Ishikawa (cell line): Measurements from ENCODE around the gene ANGPT4.

Experiments used
- CEBPB ChIP-seq: IDR thresholded peaks from 2 replicates; pipeline ENCODE4 v1.6.1; 2012
- CREB1 ChIP-seq: IDR thresholded peaks from 2 replicates; pipeline ENCODE4 v1.6.1; 2012; ENCODE audit warnings: low read depth
- EGR1 ChIP-seq: IDR thresholded peaks from 2 replicates; pipeline ENCODE4 v1.6.1; 2012
- EP300 ChIP-seq: IDR thresholded peaks from 2 replicates; pipeline ENCODE4 v1.6.1; 2012; ENCODE audit warnings: borderline replicate concordance
- FOXM1 ChIP-seq: IDR thresholded peaks from 2 replicates; pipeline ENCODE4 v1.6.1; 2012; ENCODE audit warnings: low read depth, borderline replicate concordance
- NFIC ChIP-seq: IDR thresholded peaks from 2 replicates; pipeline ENCODE4 v1.6.1; 2012
- RAD21 ChIP-seq: IDR thresholded peaks from 2 replicates; pipeline ENCODE4 v1.6.1; 2012; ENCODE audit warnings: low read depth
- TAF1 ChIP-seq: IDR thresholded peaks from 2 replicates; pipeline ENCODE4 v1.6.1; 2012; ENCODE audit warnings: low read depth, mild to moderate bottlenecking
- TCF12 ChIP-seq: IDR thresholded peaks from 2 replicates; pipeline ENCODE4 v1.6.1; 2012; ENCODE audit warnings: low read depth
- TEAD4 ChIP-seq: IDR thresholded peaks from 2 replicates; pipeline ENCODE4 v1.6.1; 2012
- YY1 ChIP-seq: IDR thresholded peaks from 2 replicates; pipeline ENCODE4 v1.6.1; 2012; ENCODE audit warnings: low read depth
- ZBTB7A ChIP-seq: IDR thresholded peaks from 2 replicates; pipeline ENCODE4 v1.6.1; 2012; ENCODE audit warnings: low read depth
- TF ChIP-seq, protein P1 (sequence below): IDR thresholded peaks from 2 replicates; pipeline ENCODE4 v1.6.1; 2012; ENCODE audit warnings: low read depth, mild to moderate bottlenecking
- TF ChIP-seq, protein P2 (sequence below): IDR thresholded peaks from 2 replicates; pipeline ENCODE4 v1.6.1; 2012
- TF ChIP-seq, protein P3 (sequence below): IDR thresholded peaks from 2 replicates; pipeline ENCODE4 v1.6.1; 2012

The ANGPT4 gene, protein sequence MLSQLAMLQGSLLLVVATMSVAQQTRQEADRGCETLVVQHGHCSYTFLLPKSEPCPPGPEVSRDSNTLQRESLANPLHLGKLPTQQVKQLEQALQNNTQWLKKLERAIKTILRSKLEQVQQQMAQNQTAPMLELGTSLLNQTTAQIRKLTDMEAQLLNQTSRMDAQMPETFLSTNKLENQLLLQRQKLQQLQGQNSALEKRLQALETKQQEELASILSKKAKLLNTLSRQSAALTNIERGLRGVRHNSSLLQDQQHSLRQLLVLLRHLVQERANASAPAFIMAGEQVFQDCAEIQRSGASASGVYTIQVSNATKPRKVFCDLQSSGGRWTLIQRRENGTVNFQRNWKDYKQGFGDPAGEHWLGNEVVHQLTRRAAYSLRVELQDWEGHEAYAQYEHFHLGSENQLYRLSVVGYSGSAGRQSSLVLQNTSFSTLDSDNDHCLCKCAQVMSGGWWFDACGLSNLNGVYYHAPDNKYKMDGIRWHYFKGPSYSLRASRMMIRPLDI

DNA sequence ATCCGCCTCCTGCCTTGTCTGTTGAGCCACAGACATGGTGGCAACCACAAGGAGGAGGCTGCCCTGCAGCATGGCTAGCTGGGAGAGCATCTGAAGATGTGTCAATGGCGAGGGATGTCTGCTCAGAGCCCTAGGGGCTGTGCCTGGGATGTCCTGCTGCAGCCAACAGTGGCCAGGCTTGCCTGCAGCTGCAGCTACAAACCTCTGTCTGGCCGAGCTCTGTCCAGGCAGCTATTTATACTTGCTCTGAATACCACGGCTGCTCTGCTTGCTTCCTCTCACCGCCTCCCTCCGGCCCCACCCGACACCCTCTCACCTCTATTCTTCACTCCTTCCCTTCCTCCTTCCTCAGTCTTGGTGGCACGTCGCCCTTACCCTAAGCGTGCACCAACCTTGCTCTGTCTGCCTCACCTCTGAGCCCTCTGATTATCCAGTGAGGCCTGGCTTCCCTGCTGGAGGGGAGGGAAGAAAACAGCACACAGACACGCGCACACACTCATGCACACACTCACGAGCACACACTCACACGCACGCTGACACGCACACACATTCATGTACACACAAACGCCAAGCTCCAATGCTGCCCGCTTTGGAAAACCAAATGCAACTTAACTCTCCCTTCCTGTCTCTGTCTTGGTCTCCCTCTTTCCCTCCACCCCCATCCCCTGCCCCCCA, at the start of gene ANGPT4:
Gene ANGPT4 (minus strand): TSS at position 210 of the 675 bp plus-strand sequence. CDS start 120 bp downstream, at position 90.
- TF ChIP-seq RAD21 (no peak), EP300 (no peak), FOXM1 (no peak), YY1 (no peak), CREB1 (no peak), ZBTB7A (no peak), TEAD4 (no peak), TAF1 (no peak), EGR1 (no peak), CEBPB (no peak), TCF12 (no peak), NFIC (no peak)
- TF ChIP-seq, protein P1, sequence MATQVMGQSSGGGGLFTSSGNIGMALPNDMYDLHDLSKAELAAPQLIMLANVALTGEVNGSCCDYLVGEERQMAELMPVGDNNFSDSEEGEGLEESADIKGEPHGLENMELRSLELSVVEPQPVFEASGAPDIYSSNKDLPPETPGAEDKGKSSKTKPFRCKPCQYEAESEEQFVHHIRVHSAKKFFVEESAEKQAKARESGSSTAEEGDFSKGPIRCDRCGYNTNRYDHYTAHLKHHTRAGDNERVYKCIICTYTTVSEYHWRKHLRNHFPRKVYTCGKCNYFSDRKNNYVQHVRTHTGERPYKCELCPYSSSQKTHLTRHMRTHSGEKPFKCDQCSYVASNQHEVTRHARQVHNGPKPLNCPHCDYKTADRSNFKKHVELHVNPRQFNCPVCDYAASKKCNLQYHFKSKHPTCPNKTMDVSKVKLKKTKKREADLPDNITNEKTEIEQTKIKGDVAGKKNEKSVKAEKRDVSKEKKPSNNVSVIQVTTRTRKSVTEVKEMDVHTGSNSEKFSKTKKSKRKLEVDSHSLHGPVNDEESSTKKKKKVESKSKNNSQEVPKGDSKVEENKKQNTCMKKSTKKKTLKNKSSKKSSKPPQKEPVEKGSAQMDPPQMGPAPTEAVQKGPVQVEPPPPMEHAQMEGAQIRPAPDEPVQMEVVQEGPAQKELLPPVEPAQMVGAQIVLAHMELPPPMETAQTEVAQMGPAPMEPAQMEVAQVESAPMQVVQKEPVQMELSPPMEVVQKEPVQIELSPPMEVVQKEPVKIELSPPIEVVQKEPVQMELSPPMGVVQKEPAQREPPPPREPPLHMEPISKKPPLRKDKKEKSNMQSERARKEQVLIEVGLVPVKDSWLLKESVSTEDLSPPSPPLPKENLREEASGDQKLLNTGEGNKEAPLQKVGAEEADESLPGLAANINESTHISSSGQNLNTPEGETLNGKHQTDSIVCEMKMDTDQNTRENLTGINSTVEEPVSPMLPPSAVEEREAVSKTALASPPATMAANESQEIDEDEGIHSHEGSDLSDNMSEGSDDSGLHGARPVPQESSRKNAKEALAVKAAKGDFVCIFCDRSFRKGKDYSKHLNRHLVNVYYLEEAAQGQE = no peak
- TF ChIP-seq, protein P2, sequence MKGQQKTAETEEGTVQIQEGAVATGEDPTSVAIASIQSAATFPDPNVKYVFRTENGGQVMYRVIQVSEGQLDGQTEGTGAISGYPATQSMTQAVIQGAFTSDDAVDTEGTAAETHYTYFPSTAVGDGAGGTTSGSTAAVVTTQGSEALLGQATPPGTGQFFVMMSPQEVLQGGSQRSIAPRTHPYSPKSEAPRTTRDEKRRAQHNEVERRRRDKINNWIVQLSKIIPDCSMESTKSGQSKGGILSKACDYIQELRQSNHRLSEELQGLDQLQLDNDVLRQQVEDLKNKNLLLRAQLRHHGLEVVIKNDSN = no peak
- TF ChIP-seq, protein P3, sequence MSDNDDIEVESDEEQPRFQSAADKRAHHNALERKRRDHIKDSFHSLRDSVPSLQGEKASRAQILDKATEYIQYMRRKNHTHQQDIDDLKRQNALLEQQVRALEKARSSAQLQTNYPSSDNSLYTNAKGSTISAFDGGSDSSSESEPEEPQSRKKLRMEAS = no peak

DNA sequence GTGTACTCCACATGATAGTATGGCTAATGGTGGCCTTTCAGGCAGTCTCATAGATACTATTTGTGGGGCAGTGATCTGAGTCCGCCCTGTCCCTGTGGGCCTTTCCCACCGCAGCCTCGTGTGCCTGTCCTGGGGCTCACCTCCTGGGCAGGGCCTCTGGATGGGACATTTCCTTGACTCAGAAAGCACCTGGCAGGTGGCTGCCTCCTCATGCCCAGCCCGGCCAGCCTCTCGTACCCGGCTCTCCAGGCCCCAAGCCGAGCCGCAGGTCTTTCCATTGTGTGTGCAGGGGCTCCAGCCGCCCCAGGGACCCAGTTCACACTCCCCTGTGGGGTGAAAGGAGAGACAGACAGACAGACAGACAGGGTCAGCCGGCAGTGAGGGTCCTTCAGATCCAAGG, 47.7 kb upstream of the ANGPT4 start:
- TF ChIP-seq, protein P1 = no peak
- TF ChIP-seq NFIC = no peak
- no peak for TF ChIP-seq RAD21
- TF ChIP-seq, protein P2 = no peak
- no peak for TF ChIP-seq CEBPB
- TF ChIP-seq TAF1 = no peak
- no peak for TF ChIP-seq TEAD4
- TF ChIP-seq, protein P3 = no peak
- TF ChIP-seq ZBTB7A = no peak
- TF ChIP-seq EP300 = no peak
- no peak for TF ChIP-seq FOXM1
- no peak for TF ChIP-seq CREB1
- no peak for TF ChIP-seq EGR1
- no peak for TF ChIP-seq TCF12
- TF ChIP-seq YY1 = no peak

DNA sequence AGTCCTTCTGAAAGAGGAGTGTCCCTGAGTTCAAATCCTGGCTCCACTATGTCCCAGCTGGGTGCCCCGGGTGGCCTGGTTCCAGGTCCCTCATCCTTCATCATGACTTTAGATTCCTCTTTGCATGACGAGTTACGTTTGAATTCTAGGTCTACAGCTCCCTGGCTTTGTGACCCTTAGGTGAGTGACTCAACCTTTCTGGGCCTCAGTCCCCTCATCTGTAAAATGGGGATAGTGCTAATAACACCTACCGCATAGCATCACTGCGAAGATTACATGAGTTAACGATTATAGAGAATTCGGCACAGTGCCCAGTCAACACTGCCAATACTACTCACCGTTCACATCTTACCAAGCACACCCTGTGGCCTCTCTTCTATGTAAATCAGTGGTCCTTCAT, 46.5 kb upstream of the ANGPT4 start:
- no peak for TF ChIP-seq EGR1
- TF ChIP-seq NFIC = no peak
- no peak for TF ChIP-seq YY1
- TF ChIP-seq, protein P1 = no peak
- no peak for TF ChIP-seq FOXM1
- no peak for TF ChIP-seq CREB1
- no peak for TF ChIP-seq TCF12
- TF ChIP-seq CEBPB = no peak
- no peak for TF ChIP-seq RAD21

DNA sequence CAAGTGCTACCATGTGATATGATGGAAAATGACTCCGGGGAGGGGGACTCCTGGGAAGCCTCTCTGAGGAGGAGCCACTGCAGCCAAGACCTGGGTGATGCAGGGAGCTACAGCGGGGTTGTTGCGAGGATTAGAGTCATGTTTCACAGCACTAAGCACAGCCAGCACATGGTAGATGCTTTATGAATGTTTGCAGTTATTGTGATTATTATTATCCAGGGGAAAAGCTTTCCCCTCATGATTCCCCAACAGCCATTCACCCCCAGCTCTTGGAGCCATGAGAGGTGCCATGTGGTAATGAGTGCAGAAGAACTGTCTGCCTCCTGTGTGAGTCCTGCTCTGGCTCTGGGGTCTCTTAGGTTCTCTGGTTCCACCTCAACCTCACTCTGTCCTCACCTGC, 46.1 kb upstream of the ANGPT4 start:
- TF ChIP-seq, protein P1 = no peak
- no peak for TF ChIP-seq CEBPB
- TF ChIP-seq FOXM1 = no peak
- TF ChIP-seq, protein P2 = no peak
